HepG2 (cell line): ENCODE measurements around the gene ITPK1. TPM values are rescaled to one million over a fixed set of nuclear protein-coding genes. Genes with fewer than 3 reads are reported as not detected.

Experiments used
- ATAC-seq: fragments of 200-7000 bp; cut with Tn5 transposase; 3 replicates; pipeline ENCODE4 v1.9.1; 2020; ENCODE audit warnings: mild to moderate bottlenecking, moderate library complexity
- BruUV-seq: library from RNA; stranded (reverse); fragments of 400-500 nt; replicated peaks from 2 replicates; lab custom pipeline; 2021; lab: Mats Ljungman, UMichigan
- CTCF ChIA-PET: fragments of 300-600 bp; formaldehyde crosslinking; extraction: SDS; loops from one replicate; lab custom pipeline; 2021; ENCODE audit warnings: low total read pairs, inconsistent platforms, low intra/inter-chr PET ratio; lab: Yijun Ruan, JAX
- POLR2A ChIA-PET: fragments of 350-600 bp; sonication (Branson Sonifier 250); formaldehyde crosslinking; loops from one replicate; lab custom pipeline; 2020; ENCODE audit warnings: antibody characterized with exemption, inconsistent platforms; lab: Yijun Ruan, JAX
- DNase-seq: peaks from one replicate; pipeline ENCODE4 v3.0.0-alpha.2; 2015; ENCODE audit warnings: low spot score
- FAIRE-seq: peaks from 3 replicates; lab custom pipeline; 2011; peaks lifted over from hg19 to GRCh38; lab: Jason Lieb, UNC
- H2AFZ ChIP-seq: one replicate; pipeline ENCODE4 v1.6.1; 2011; ENCODE audit warnings: low read length, inconsistent platforms
- H3K27ac ChIP-seq: fragments of 300-600 bp; 3 replicates; pipeline ENCODE4 v1.8.0; 2011; ENCODE audit warnings: mixed run types, mild to moderate bottlenecking, mixed read lengths, low read length, inconsistent platforms; ENCODE audit not compliant: insufficient read depth; ENCODE audit errors: extremely low read length
- H3K27me3 ChIP-seq, 2 experiments: fragments of 200-600 bp in 1 of 2; 2 replicates in 1 of 2; 3 replicates in 1 of 2; pipeline versions ENCODE4 v1.6.0 to v1.8.0; 2011; ENCODE audit warnings: low read length in 2 of 2, mild to moderate bottlenecking in 2 of 2, moderate library complexity in 2 of 2, inconsistent platforms in 1 of 2; ENCODE audit not compliant: insufficient read depth in 2 of 2, control insufficient read depth in 1 of 2
- H3K36me3 ChIP-seq, 2 experiments: fragments of 200-600 bp in 1 of 2; replicated peaks in 1 of 2; 2 replicates in 1 of 2; 3 replicates in 1 of 2; pipeline versions ENCODE4 v1.5.1 to v1.8.0; 2011; ENCODE audit warnings: low read length in 2 of 2, inconsistent platforms in 1 of 2; ENCODE audit not compliant: insufficient read depth in 2 of 2, control insufficient read depth in 1 of 2
- H3K4me1 ChIP-seq: 2 replicates; pipeline ENCODE4 v1.5.1; 2012; ENCODE audit warnings: low read length, inconsistent platforms; ENCODE audit not compliant: insufficient read depth
- H3K4me2 ChIP-seq: 2 replicates; pipeline ENCODE4 v1.6.0; 2011; ENCODE audit warnings: low read depth, low read length, inconsistent platforms
- H3K4me3 ChIP-seq, 3 experiments: fragments of 200-600 bp in 1 of 3; sonication (generic), shearing (Covaris generic) in 1 of 3; replicated peaks in 1 of 3; 2 replicates each; pipeline ENCODE4 v1.5.1; 2011 to 2016; ENCODE audit warnings: low read length in 3 of 3, inconsistent platforms in 2 of 3, low read depth in 2 of 3, mild to moderate bottlenecking in 2 of 3, control low read depth in 1 of 3, mixed read lengths in 1 of 3; ENCODE audit not compliant: insufficient read depth in 1 of 3
- H3K79me2 ChIP-seq: one replicate; pipeline ENCODE4 v1.6.1; 2011; ENCODE audit warnings: low read length, inconsistent platforms; ENCODE audit not compliant: insufficient read depth
- H3K9ac ChIP-seq: 2 replicates; pipeline ENCODE4 v1.6.0; 2011; ENCODE audit warnings: mild to moderate bottlenecking, low read depth, low read length, inconsistent platforms; ENCODE audit not compliant: insufficient read depth
- H3K9me3 ChIP-seq: 2 replicates; pipeline ENCODE4 v1.5.1; 2012; ENCODE audit warnings: mild to moderate bottlenecking, low read length
- H4K20me1 ChIP-seq: 2 replicates; pipeline ENCODE4 v1.6.0; 2011; ENCODE audit warnings: inconsistent platforms, mild to moderate bottlenecking, low read length, moderate library complexity; ENCODE audit not compliant: insufficient read depth
- ATAD3A ChIP-seq: sonication (generic); formaldehyde crosslinking; IDR thresholded peaks from 2 replicates; pipeline ENCODE4 v1.4.0; 2020; ENCODE audit warnings: missing genetic modification reagents
- FOXK2 ChIP-seq: fragments of 450-650 bp; IDR thresholded peaks from 2 replicates; pipeline ENCODE4 v1.6.1; 2016
- SMAD3 ChIP-seq: sonication (generic); formaldehyde crosslinking; IDR thresholded peaks from 2 replicates; pipeline ENCODE4 v1.4.0; 2020; ENCODE audit warnings: missing genetic modification reagents
- TOE1 ChIP-seq: sonication (generic); formaldehyde crosslinking; IDR thresholded peaks from 2 replicates; pipeline ENCODE4 v1.4.0; 2020; ENCODE audit warnings: mild to moderate bottlenecking, missing genetic modification reagents
- ZNF180 ChIP-seq: sonication (generic); formaldehyde crosslinking; IDR thresholded peaks from 2 replicates; pipeline ENCODE4 v1.4.0; 2020; ENCODE audit warnings: low read depth, missing genetic modification reagents, borderline replicate concordance
- ZNF224 ChIP-seq: sonication (generic); formaldehyde crosslinking; IDR thresholded peaks from 2 replicates; pipeline ENCODE4 v1.5.0; 2020; ENCODE audit warnings: mild to moderate bottlenecking, missing genetic modification reagents
- ZNF383 ChIP-seq: sonication (generic); formaldehyde crosslinking; IDR thresholded peaks from 2 replicates; pipeline ENCODE4 v1.4.0; 2020; ENCODE audit warnings: missing genetic modification reagents, mild to moderate bottlenecking, borderline replicate concordance
- ZNF496 ChIP-seq: sonication (generic); formaldehyde crosslinking; IDR thresholded peaks from 2 replicates; pipeline ENCODE4 v1.8.1; 2023; ENCODE audit warnings: mild to moderate bottlenecking, moderate library complexity, missing genetic modification reagents; ENCODE audit not compliant: insufficient replicate concordance
- ZNF557 ChIP-seq: sonication (generic); formaldehyde crosslinking; IDR thresholded peaks from 2 replicates; pipeline ENCODE4 v1.4.0; 2020; ENCODE audit warnings: missing genetic modification reagents
- ZNF570 ChIP-seq: sonication (generic); formaldehyde crosslinking; IDR thresholded peaks from 2 replicates; pipeline ENCODE4 v1.4.0; 2020; ENCODE audit warnings: mild to moderate bottlenecking, missing genetic modification reagents, borderline replicate concordance
- ZNF75D ChIP-seq: sonication (generic); formaldehyde crosslinking; IDR thresholded peaks from 2 replicates; pipeline ENCODE4 v1.8.1; 2023; ENCODE audit warnings: missing genetic modification reagents, mild to moderate bottlenecking, borderline replicate concordance
- ZSCAN12 ChIP-seq: sonication (generic); formaldehyde crosslinking; IDR thresholded peaks from 2 replicates; pipeline ENCODE4 v1.9.0; 2021; ENCODE audit warnings: mild to moderate bottlenecking, missing genetic modification reagents
- WGBS: methylation state at CpG from one replicate; pipeline ENCODE4 v1.1.6; 2017; ENCODE audit warnings: low lambda C conversion rate; 5-methylcytosine and 5-hydroxymethylcytosine counted together
- in situ Hi-C: cut with HindIII; loops from 2 replicates; pipeline ENCODE4 v1.10.0; 2017; ENCODE audit warnings: low pct_unique_long_range_greater_than_20kb; ENCODE audit not compliant: extremely low pct_ligation_motif_present
- intact Hi-C: fragments of 100-400 bp; cut with micrococcal nuclease; formaldehyde crosslinking; loops from one replicate; pipeline ENCODE4 v1.10.0; 2022; ENCODE audit not compliant: unreplicated experiment
- polyA plus RNA-seq, 8 experiments: library from polyadenylated mRNA; depleted of rRNA in 3 of 8; stranded (reverse) in 7 of 8; unstranded in 1 of 8; fragments of >200 nt; fragmentation: Illumina TruSeq in 4 of 8; extraction: Trizol in 4 of 8; gene quantifications; 2 replicates each; pipeline versions ENCODE4 v1.2.1 to v1.2.3, GENCODE V29; 2011 to 2016; ENCODE audit warnings: low read depth in 4 of 8, missing spikeins in 1 of 8, mixed read lengths in 1 of 8; ENCODE audit not compliant: insufficient read depth in 1 of 8
- total RNA-seq, 5 experiments: library from RNA; depleted of rRNA; stranded (reverse); fragments of >200 nt; fragmentation: Illumina TruSeq; extraction: Trizol; gene quantifications; 2 replicates each; pipeline ENCODE4 v1.2.3, GENCODE V29; 2016; ENCODE audit warnings: low read depth in 1 of 5
- TF ChIP-seq, protein P1 (sequence below): sonication (generic); formaldehyde crosslinking; IDR thresholded peaks from 2 replicates; pipeline ENCODE4 v1.5.0; 2020; ENCODE audit warnings: missing genetic modification reagents, mild to moderate bottlenecking, borderline replicate concordance
- TF ChIP-seq, protein P2 (sequence below): sonication (generic); formaldehyde crosslinking; IDR thresholded peaks from 2 replicates; pipeline ENCODE4 v1.4.0; 2020; ENCODE audit warnings: missing genetic modification reagents
- TF ChIP-seq, protein P3 (sequence below): sonication (generic); formaldehyde crosslinking; IDR thresholded peaks from 2 replicates; pipeline ENCODE4 v1.4.0; 2020; ENCODE audit warnings: missing genetic modification reagents
- TF ChIP-seq, protein P4 (sequence below): sonication (generic); formaldehyde crosslinking; IDR thresholded peaks from 2 replicates; pipeline ENCODE4 v1.4.0; 2020; ENCODE audit warnings: mild to moderate bottlenecking, low read depth, missing genetic modification reagents
- TF ChIP-seq, protein P5 (sequence below): sonication (generic); formaldehyde crosslinking; IDR thresholded peaks from 2 replicates; pipeline ENCODE4 v1.4.0; 2020; ENCODE audit warnings: mild to moderate bottlenecking, missing genetic modification reagents

Gene ITPK1
- total and polyA plus RNA-seq, 2 of the 13 experiments (the other 11 are each of a cell fraction or from before 2014, with no cell fraction given): 20.5 to 47.5 TPM

DNA sequence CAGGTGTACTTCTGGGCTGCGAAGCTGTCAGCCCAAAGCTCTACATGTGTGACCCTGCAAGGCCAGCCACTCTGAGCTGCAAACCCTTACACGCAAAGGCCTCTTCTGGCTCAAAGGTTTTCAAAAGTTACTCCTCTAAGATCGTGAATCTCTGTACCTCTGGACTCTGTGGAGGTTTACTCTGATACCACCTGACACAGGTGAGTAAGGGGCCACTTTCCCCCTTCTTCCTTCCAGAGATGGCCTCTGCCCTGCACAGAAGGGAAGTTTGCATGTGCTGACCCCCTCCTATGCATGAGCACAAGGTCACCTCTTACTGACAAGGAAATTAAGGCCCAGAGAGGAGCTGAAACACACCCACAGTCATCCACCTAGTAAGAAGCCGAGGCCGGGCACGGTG lies 14.5 kb downstream of the ITPK1 start (continued):
- TF ChIP-seq, protein P1, sequence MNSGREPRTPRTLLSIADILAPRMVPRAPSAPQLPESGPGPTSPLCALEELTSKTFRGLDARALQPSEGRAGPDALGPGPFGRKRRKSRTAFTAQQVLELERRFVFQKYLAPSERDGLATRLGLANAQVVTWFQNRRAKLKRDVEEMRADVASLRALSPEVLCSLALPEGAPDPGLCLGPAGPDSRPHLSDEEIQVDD (CRISPR knock-in tag): no peak
- no peak for TF ChIP-seq ZNF383 (CRISPR knock-in tag)

DNA sequence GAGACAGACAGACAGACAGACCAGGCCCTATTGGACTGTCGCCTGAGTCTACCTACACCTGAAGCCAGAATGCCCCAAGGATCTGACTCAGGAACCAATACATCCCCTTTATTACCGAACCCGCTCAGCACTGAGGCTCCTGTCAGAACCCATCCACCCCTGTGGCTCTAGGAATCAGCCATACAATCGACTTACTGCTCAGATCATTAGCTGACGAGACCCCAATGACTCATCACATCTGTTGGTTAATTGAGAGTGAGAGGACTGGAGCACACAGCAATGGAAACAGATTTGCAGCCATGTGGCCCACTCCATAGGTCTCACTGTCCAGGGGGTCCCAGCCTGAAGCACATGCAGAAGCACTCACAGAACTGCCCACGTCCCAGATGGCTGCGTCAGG lies 15.2 kb downstream of the ITPK1 start:
- no peaks in the 10 kb centered on the region for H3K9me3 ChIP-seq
- H2AFZ ChIP-seq: no peak overlapping the region
- in situ Hi-C loops: no loop called here
- H3K36me3 ChIP-seq: no peaks in the 10 kb centered on the region
- peaks cover 48% of the 10 kb centered on the region for H3K4me1 ChIP-seq
- 93% methylated on average over 5 of the region's 7 CpGs for WGBS
- peaks cover 12% of the 10 kb centered on the region; the same call in 1 of the 2 replicates for H4K20me1 ChIP-seq
- BruUV-seq: no TSS peak
- H3K9ac ChIP-seq: no peak overlapping the region
- no peak overlapping the region for H3K4me2 ChIP-seq
- H3K4me3 ChIP-seq: no peak overlapping the region
- ATAC-seq: no peak
- intact Hi-C loops: no loop called here
- H3K27ac ChIP-seq: no peak overlapping the region
- CTCF ChIA-PET: no interaction called here
- peaks cover 24% of the 10 kb centered on the region for H3K79me2 ChIP-seq
- H3K27me3 ChIP-seq: no peaks in the 10 kb centered on the region
- DNase-seq: no peak
- FAIRE-seq: no peak
- POLR2A ChIA-PET: no interaction called here
- TF ChIP-seq ZNF180 (CRISPR knock-in tag): no peak
- TF ChIP-seq FOXK2: no peak
- TF ChIP-seq, protein P2, sequence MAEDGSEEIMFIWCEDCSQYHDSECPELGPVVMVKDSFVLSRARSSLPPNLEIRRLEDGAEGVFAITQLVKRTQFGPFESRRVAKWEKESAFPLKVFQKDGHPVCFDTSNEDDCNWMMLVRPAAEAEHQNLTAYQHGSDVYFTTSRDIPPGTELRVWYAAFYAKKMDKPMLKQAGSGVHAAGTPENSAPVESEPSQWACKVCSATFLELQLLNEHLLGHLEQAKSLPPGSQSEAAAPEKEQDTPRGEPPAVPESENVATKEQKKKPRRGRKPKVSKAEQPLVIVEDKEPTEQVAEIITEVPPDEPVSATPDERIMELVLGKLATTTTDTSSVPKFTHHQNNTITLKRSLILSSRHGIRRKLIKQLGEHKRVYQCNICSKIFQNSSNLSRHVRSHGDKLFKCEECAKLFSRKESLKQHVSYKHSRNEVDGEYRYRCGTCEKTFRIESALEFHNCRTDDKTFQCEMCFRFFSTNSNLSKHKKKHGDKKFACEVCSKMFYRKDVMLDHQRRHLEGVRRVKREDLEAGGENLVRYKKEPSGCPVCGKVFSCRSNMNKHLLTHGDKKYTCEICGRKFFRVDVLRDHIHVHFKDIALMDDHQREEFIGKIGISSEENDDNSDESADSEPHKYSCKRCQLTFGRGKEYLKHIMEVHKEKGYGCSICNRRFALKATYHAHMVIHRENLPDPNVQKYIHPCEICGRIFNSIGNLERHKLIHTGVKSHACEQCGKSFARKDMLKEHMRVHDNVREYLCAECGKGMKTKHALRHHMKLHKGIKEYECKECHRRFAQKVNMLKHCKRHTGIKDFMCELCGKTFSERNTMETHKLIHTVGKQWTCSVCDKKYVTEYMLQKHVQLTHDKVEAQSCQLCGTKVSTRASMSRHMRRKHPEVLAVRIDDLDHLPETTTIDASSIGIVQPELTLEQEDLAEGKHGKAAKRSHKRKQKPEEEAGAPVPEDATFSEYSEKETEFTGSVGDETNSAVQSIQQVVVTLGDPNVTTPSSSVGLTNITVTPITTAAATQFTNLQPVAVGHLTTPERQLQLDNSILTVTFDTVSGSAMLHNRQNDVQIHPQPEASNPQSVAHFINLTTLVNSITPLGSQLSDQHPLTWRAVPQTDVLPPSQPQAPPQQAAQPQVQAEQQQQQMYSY: no peak
- TF ChIP-seq, protein P3, sequence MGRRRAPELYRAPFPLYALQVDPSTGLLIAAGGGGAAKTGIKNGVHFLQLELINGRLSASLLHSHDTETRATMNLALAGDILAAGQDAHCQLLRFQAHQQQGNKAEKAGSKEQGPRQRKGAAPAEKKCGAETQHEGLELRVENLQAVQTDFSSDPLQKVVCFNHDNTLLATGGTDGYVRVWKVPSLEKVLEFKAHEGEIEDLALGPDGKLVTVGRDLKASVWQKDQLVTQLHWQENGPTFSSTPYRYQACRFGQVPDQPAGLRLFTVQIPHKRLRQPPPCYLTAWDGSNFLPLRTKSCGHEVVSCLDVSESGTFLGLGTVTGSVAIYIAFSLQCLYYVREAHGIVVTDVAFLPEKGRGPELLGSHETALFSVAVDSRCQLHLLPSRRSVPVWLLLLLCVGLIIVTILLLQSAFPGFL (CRISPR knock-in tag): no peak
- TF ChIP-seq, protein P4, sequence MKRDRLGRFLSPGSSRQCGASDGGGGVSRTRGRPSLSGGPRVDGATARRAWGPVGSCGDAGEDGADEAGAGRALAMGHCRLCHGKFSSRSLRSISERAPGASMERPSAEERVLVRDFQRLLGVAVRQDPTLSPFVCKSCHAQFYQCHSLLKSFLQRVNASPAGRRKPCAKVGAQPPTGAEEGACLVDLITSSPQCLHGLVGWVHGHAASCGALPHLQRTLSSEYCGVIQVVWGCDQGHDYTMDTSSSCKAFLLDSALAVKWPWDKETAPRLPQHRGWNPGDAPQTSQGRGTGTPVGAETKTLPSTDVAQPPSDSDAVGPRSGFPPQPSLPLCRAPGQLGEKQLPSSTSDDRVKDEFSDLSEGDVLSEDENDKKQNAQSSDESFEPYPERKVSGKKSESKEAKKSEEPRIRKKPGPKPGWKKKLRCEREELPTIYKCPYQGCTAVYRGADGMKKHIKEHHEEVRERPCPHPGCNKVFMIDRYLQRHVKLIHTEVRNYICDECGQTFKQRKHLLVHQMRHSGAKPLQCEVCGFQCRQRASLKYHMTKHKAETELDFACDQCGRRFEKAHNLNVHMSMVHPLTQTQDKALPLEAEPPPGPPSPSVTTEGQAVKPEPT (CRISPR knock-in tag): no peak
- no peak for TF ChIP-seq ZNF75D (CRISPR knock-in tag)
- no peak for TF ChIP-seq ZNF570
- TF ChIP-seq ZNF557 (CRISPR knock-in tag): no peak
- TF ChIP-seq ZSCAN12: no peak
- TF ChIP-seq, protein P5, sequence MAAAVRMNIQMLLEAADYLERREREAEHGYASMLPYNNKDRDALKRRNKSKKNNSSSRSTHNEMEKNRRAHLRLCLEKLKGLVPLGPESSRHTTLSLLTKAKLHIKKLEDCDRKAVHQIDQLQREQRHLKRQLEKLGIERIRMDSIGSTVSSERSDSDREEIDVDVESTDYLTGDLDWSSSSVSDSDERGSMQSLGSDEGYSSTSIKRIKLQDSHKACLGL (CRISPR knock-in tag): no peak
- no peak for TF ChIP-seq SMAD3 (CRISPR knock-in tag)
- no peak for TF ChIP-seq ZNF224 (CRISPR knock-in tag)
- no peak for TF ChIP-seq TOE1
- TF ChIP-seq ATAD3A (CRISPR knock-in tag): no peak
- no peak for TF ChIP-seq ZNF496
